Gastrocnemius medialis (tissue), 4 donors: ENCODE measurements around the gene NRG3.

Experiments
- POLR2A ChIP-seq, 2 donors: fragments of 450-650 bp; IDR thresholded peaks; one replicate each; pipeline ENCODE4 v1.6.1; 2017; ENCODE audit warnings: antibody characterized with exemption in 2 of 2, mild to moderate bottlenecking in 2 of 2, moderate library complexity in 2 of 2
- TF ChIP-seq, protein P1 (sequence below), 5 experiments: fragments of 450-650 bp in 3 of 5; fragments of 200-600 bp in 2 of 5; sonication (generic) in 2 of 5; IDR thresholded peaks in 4 of 5; conservative IDR thresholded peaks in 1 of 5; 1 replicate in 4 of 5; 2 replicates in 1 of 5; pipeline ENCODE4 v1.5.1; 2016 to 2019; ENCODE audit warnings: antibody characterized with exemption in 5 of 5, mild to moderate bottlenecking in 3 of 5, moderate library complexity in 3 of 5

DNA sequence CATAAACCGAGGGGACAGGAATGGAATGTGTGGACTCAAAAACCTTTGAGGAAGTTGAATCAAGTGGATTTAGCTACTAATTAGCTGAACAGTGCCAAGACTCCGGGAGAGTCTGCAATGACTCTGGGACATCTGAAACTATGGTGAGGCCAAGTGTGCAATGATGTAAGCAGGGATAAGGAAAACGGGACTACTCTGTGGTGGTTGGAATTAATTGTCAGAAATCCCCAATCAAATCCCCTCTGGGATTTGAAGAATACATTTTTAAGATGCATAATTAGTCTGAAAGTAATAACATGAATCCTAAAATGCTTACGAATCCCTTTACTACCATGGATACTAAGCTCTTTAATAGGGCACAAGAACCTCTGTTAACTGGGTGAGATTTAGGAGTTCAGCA, 602.8 kb downstream of the NRG3 start:
- TF ChIP-seq, protein P1, sequence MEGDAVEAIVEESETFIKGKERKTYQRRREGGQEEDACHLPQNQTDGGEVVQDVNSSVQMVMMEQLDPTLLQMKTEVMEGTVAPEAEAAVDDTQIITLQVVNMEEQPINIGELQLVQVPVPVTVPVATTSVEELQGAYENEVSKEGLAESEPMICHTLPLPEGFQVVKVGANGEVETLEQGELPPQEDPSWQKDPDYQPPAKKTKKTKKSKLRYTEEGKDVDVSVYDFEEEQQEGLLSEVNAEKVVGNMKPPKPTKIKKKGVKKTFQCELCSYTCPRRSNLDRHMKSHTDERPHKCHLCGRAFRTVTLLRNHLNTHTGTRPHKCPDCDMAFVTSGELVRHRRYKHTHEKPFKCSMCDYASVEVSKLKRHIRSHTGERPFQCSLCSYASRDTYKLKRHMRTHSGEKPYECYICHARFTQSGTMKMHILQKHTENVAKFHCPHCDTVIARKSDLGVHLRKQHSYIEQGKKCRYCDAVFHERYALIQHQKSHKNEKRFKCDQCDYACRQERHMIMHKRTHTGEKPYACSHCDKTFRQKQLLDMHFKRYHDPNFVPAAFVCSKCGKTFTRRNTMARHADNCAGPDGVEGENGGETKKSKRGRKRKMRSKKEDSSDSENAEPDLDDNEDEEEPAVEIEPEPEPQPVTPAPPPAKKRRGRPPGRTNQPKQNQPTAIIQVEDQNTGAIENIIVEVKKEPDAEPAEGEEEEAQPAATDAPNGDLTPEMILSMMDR (IDR thresholded peaks at IDR 0.05 in 4 of 5, conservative IDR thresholded peaks at IDR 0.05 in 1 of 5) = no peak
- TF ChIP-seq POLR2A (IDR thresholded peaks at IDR 0.05) = no peak
